ENCODE measurements around the gene CPNE5.

- no peak for TF ChIP-seq TAF1 (IDR thresholded peaks at IDR 0.05; ENCODE audit: borderline replicate concordance, insufficient read depth, low read length)
- TF ChIP-seq POLR2AphosphoS5 (IDR thresholded peaks at IDR 0.05; ENCODE audit: low read depth, low read length) = no peak
- no peak for TF ChIP-seq SIN3A (IDR thresholded peaks at IDR 0.05; ENCODE audit: borderline replicate concordance, insufficient read depth, low read length)
- TF ChIP-seq REST (IDR thresholded peaks at IDR 0.05; ENCODE audit: insufficient read depth in 1 of 2, low read depth in 2 of 2, low read length in 2 of 2) = no peak
Observed at GRCh38 chr6:36832313-36832712, 6.9 kb downstream of the CPNE5 start.

All from PFSK-1 (cell line).